Mesothelial cell of epicardium (in vitro differentiated cells): ENCODE measurements around the gene CHST7. TPM values are rescaled to one million over a fixed set of nuclear protein-coding genes. Genes with fewer than 3 reads are reported as not detected.
A peak's percentile ranks its signal among the peaks of the same experiment; 100 is the strongest.

Experiments
- DNase-seq, 2 experiments: peaks; one replicate each; pipeline ENCODE4 v3.0.0; 2021; ENCODE audit warnings: low spot score in 2 of 2; ENCODE audit not compliant: unreplicated experiment in 2 of 2
- H3K27ac Mint-ChIP-seq: 2 replicates; pipeline ENCODE4 v1.8.0; 2021; ENCODE audit warnings: mixed read lengths
- H3K27me3 Mint-ChIP-seq: 2 replicates; pipeline ENCODE4 v1.8.0; 2021; ENCODE audit warnings: low read depth, mixed read lengths
- H3K36me3 Mint-ChIP-seq: 2 replicates; pipeline ENCODE4 v1.8.0; 2021; ENCODE audit warnings: mixed read lengths
- H3K4me1 Mint-ChIP-seq: 2 replicates; pipeline ENCODE4 v1.8.0; 2021; ENCODE audit warnings: mixed read lengths
- H3K4me3 Mint-ChIP-seq: 2 replicates; pipeline ENCODE4 v1.8.0; 2021; ENCODE audit warnings: mild to moderate bottlenecking, moderate library complexity, mixed read lengths
- H3K9me3 Mint-ChIP-seq: 2 replicates; pipeline ENCODE4 v1.8.0; 2021; ENCODE audit warnings: mixed read lengths
- total RNA-seq: library from RNA; stranded (reverse); gene quantifications from 3 replicates; pipeline ENCODE4 v1.2.1, GENCODE V29; 2021
- TF ChIP-seq, protein P1 (sequence below): fragments of 200-600 bp; sonication (generic); IDR thresholded peaks from one replicate; pipeline ENCODE4 v1.5.0; 2021; ENCODE audit warnings: antibody characterized with exemption; ENCODE audit not compliant: unreplicated experiment

The CHST7 gene
- total RNA-seq, 1 donor from 2014 or later = 0.40 TPM

DNA sequence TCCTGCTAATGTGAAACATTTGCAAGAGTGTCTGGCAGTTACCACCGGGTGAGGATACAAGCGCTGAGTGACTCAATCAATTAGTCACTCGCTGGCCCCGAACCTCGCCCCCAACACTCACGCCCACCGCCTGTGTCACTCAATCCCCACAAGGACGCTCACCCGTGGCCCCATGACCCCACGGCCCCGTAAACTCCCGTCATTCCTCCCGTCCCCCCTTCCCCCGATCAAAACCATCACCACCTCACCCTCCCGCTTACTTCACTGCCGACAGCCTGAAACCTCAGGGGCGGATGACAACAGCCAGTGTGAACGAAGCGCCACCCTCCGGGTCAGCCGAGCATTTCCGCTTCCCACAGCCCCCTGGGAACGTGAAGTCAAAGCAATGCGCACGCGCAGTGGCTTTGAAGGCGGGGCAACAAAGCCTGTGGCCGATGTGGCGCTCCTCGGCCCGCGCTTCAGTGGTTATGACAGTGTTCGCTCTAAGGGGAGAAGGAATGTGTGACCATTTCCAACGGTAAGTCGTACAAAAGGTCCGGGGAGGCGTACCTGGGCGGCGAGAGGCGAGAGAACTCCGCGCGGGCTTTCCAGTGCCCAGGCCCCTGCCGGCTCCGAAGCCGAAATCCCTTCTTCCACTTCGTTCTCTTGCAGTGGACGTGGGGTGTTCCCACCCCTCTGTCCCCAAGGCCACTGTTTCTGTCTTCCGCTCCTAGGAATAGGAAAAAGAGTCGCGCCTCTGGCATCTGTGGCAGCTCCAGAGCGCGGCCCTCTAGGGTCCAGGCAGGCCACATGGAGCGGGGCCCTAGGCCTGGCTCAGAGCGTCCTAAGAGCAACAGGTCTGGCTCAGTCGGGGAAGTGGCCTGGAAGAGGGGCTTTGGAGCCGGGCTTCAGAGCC, 28.2 kb upstream of the CHST7 start, which contains the start of gene ZNF674:
TSS of gene ZNF674 (minus strand) at position 311 of the 895 bp plus-strand sequence. CDS start 3,334 bp downstream, outside the sequence.
- TF ChIP-seq, protein P1, sequence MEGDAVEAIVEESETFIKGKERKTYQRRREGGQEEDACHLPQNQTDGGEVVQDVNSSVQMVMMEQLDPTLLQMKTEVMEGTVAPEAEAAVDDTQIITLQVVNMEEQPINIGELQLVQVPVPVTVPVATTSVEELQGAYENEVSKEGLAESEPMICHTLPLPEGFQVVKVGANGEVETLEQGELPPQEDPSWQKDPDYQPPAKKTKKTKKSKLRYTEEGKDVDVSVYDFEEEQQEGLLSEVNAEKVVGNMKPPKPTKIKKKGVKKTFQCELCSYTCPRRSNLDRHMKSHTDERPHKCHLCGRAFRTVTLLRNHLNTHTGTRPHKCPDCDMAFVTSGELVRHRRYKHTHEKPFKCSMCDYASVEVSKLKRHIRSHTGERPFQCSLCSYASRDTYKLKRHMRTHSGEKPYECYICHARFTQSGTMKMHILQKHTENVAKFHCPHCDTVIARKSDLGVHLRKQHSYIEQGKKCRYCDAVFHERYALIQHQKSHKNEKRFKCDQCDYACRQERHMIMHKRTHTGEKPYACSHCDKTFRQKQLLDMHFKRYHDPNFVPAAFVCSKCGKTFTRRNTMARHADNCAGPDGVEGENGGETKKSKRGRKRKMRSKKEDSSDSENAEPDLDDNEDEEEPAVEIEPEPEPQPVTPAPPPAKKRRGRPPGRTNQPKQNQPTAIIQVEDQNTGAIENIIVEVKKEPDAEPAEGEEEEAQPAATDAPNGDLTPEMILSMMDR = no peak
- Mint-ChIP-seq H3K36me3 (peaks cover 3% of the 10 kb centered on the region), H3K4me1 (peaks cover 10% of the 10 kb centered on the region)

DNA sequence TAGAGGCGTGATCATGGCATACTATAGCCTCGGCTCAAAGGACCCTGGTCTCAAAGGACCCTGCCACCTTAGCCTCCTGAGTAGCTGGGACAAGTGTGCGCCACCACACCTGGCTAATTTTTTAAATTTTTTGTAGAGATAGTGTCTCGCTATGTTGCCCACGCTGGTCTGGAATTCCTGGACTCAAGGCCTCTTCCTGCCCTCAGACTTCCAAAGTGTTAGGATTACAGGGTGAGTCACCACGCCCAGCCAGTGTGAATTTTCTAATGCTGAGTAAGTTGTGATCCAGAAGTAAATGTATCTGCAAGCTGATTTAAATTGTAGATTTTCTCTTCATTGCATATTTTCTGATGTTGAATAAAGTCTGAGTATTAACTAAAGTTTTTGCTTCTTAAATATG, 25.7 kb upstream of the CHST7 start:
- H3K36me3 Mint-ChIP-seq = peaks cover 6% of the 10 kb centered on the region
- no peaks in the 10 kb centered on the region for H3K27me3 Mint-ChIP-seq
- H3K27ac Mint-ChIP-seq = no peak overlapping the region
- peaks cover 15% of the 10 kb centered on the region for H3K4me1 Mint-ChIP-seq
- DNase-seq = no peak
- no peak overlapping the region for H3K4me3 Mint-ChIP-seq
- TF ChIP-seq, protein P1 = no peak
- peaks cover 20% of the 10 kb centered on the region for H3K9me3 Mint-ChIP-seq

More for the DNA sequence above, 28.2 kb upstream of the CHST7 start, which contains the start of gene ZNF674:
- H3K4me3 Mint-ChIP-seq = peak within 1 kb of the TSS; percentile 91
- H3K27me3 Mint-ChIP-seq = no peaks in the 10 kb centered on the region
- H3K27ac Mint-ChIP-seq = peak within 1 kb of the TSS; percentile 98
- DNase-seq = peak; percentile 81 to 88
- peaks cover 24% of the 10 kb centered on the region for H3K9me3 Mint-ChIP-seq

DNA sequence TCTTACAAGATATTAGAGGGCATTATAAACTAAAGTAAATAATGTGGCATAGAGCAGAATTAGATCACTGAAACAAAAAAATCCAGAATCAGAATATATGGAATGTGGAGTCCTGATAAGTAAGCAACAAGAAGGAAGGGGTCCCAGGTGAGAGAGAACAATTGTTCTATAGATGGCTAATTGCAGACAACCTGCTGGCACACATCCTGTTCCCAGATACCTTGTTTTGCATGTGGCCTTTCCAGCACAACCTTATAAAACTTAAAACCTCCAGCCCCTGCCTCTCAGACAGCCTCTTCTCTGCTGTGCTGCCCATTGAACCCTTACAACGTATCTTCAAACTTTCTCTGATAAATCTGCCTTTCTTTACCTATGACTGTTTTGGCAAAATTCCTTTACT, 23.7 kb upstream of the CHST7 start:
- Mint-ChIP-seq H3K27ac (no peak overlapping the region), H3K9me3 (peaks cover 20% of the 10 kb centered on the region), H3K4me3 (no peak overlapping the region), H3K36me3 (peaks cover 7% of the 10 kb centered on the region), H3K4me1 (peaks cover 12% of the 10 kb centered on the region), H3K27me3 (no peaks in the 10 kb centered on the region)
- DNase-seq = no peak
- TF ChIP-seq, protein P1 = no peak

DNA sequence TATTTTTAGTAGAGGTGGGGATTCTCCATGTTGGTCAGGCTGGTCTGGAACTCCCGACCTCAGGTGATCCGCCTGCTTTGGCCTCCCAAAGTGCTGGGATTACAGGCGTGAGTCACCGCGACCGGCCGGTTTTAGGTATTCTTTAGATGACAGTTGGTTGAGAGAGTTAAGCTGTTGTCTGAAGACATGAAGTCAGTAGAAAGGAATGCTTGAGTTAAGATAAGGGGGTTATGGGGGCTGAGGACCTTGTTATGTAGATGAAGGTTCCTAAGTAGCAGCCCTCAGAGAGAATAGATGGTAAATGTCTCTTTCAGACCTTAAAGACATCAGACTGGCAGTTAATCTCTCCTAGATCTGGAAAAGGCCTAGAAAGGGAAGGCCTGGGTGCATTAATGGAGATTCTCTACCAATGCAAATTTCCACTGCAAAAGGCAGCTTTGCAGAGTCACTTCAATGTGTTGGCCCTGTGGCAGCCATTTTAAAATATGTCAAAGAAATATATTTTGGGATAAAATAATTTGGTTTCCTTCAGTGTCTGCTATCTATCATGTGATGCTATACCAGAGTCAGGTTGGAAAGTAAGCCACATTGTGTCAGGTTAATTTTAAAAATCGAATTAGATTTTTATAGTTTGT, 22.0 kb upstream of the CHST7 start:
- DNase-seq = no peak
- peak overlapping the region; percentile 52 for H3K27ac Mint-ChIP-seq
- H3K4me1 Mint-ChIP-seq = peaks cover 7% of the 10 kb centered on the region
- H3K9me3 Mint-ChIP-seq = peaks cover 20% of the 10 kb centered on the region
- peaks cover 7% of the 10 kb centered on the region for H3K36me3 Mint-ChIP-seq
- TF ChIP-seq, protein P1 = no peak
- H3K4me3 Mint-ChIP-seq = no peak overlapping the region
- H3K27me3 Mint-ChIP-seq = no peaks in the 10 kb centered on the region

DNA sequence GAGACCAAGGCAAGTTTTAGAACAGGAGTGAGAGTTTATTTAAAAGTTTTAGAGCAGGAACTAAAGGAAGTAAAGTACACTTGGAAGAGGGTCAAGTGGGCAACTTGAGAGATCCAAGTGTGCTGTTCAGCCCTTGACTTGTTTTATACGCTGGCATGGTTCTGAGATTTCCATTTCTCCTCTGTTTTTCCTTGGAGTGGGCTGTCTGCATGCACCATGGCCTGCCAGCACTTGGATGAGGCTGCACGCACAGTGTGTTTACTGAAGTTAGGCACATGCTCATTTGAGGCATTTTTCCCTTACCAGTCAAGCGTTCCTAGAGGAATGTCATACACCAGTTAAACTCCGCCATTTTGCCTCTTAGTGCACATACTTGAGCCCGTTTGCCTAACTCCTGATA, 19.6 kb upstream of the CHST7 start:
- Mint-ChIP-seq H3K9me3 (peaks cover 30% of the 10 kb centered on the region), H3K27me3 (no peaks in the 10 kb centered on the region), H3K36me3 (peaks cover 6% of the 10 kb centered on the region), H3K4me3 (no peak overlapping the region), H3K4me1 (peaks cover 5% of the 10 kb centered on the region), H3K27ac (no peak overlapping the region)
- TF ChIP-seq, protein P1 = no peak
- no peak for DNase-seq
